Measurements from ENCODE around the gene PLXNA4.

The PLXNA4 gene

GRCh38 chr7:132532281-132532680, 44.0 kb downstream of the PLXNA4 start:
- no peaks in the 10 kb centered on the region for H3K9me3 ChIP-seq (ENCODE audit: control insufficient read depth, insufficient read depth, low read length)
- H3K27me3 ChIP-seq (ENCODE audit: control insufficient read depth, insufficient read depth, low read length) = 0 out of 2 replicates have a peak, but pooled peaks cover 7% of the 10 kb centered on the region
- no peak overlapping the region for H3K4me3 ChIP-seq (ENCODE audit: low read depth, low read length)
- no peaks in the 10 kb centered on the region for H3K36me3 ChIP-seq (ENCODE audit: control insufficient read depth, insufficient read depth, low read length)
- no peak overlapping the region for H3K27ac ChIP-seq (ENCODE audit: low read depth, low read length)
- H3K9ac ChIP-seq (ENCODE audit: low read depth, low read length) = no peak overlapping the region
- H3K4me1 ChIP-seq (ENCODE audit: control insufficient read depth, insufficient read depth, low read length) = peaks cover 10% of the 10 kb centered on the region

GRCh38 chr7:132531562-132531961, 44.7 kb downstream of the PLXNA4 start:
- Histone ChIP-seq H3K27me3 (ENCODE audit: control insufficient read depth, insufficient read depth, low read length) (0 out of 2 replicates have a peak, but pooled peaks cover 3% of the 10 kb centered on the region), H3K36me3 (ENCODE audit: control insufficient read depth, insufficient read depth, low read length) (no peaks in the 10 kb centered on the region), H3K4me3 (ENCODE audit: low read depth, low read length) (no peak overlapping the region), H3K9me3 (ENCODE audit: control insufficient read depth, insufficient read depth, low read length) (no peaks in the 10 kb centered on the region), H3K27ac (ENCODE audit: low read depth, low read length) (no peak overlapping the region), H3K4me1 (ENCODE audit: control insufficient read depth, insufficient read depth, low read length) (peaks cover 10% of the 10 kb centered on the region), H3K9ac (ENCODE audit: low read depth, low read length) (no peak overlapping the region)

- Histone ChIP-seq H3K27me3 (ENCODE audit: control insufficient read depth, insufficient read depth, low read length) (no peaks in the 10 kb centered on the region), H3K27ac (ENCODE audit: low read depth, low read length) (no peak overlapping the region), H3K4me1 (ENCODE audit: control insufficient read depth, insufficient read depth, low read length) (0 out of 2 replicates have a peak, but pooled peaks cover 4% of the 10 kb centered on the region)
Observed at GRCh38 chr7:132528695-132529094, 47.6 kb downstream of the PLXNA4 start.

GRCh38 chr7:132527467-132528410, 48.5 kb downstream of the PLXNA4 start:
- no peaks in the 10 kb centered on the region for H3K27me3 ChIP-seq (ENCODE audit: control insufficient read depth, insufficient read depth, low read length)
- no peaks in the 10 kb centered on the region for H3K36me3 ChIP-seq (ENCODE audit: control insufficient read depth, insufficient read depth, low read length)
- no peak overlapping the region for H3K9ac ChIP-seq (ENCODE audit: low read depth, low read length)
- no peak overlapping the region for H3K4me3 ChIP-seq (ENCODE audit: low read depth, low read length)
- no peaks in the 10 kb centered on the region for H3K4me1 ChIP-seq (ENCODE audit: control insufficient read depth, insufficient read depth, low read length)
- no peak overlapping the region for H3K27ac ChIP-seq (ENCODE audit: low read depth, low read length)
- H3K9me3 ChIP-seq (ENCODE audit: control insufficient read depth, insufficient read depth, low read length) = no peaks in the 10 kb centered on the region

More at GRCh38 chr7:132528695-132529094, 47.6 kb downstream of the PLXNA4 start:
- Histone ChIP-seq H3K36me3 (ENCODE audit: control insufficient read depth, insufficient read depth, low read length) (no peaks in the 10 kb centered on the region), H3K9ac (ENCODE audit: low read depth, low read length) (no peak overlapping the region), H3K9me3 (ENCODE audit: control insufficient read depth, insufficient read depth, low read length) (no peaks in the 10 kb centered on the region), H3K4me3 (ENCODE audit: low read depth, low read length) (no peak overlapping the region)

GRCh38 chr7:132526111-132526740, 50.0 kb downstream of the PLXNA4 start:
- no peaks in the 10 kb centered on the region for H3K36me3 ChIP-seq (ENCODE audit: control insufficient read depth, insufficient read depth, low read length)
- H3K4me1 ChIP-seq (ENCODE audit: control insufficient read depth, insufficient read depth, low read length) = no peaks in the 10 kb centered on the region
- H3K9ac ChIP-seq (ENCODE audit: low read depth, low read length) = no peak overlapping the region
- H3K27ac ChIP-seq (ENCODE audit: low read depth, low read length) = no peak overlapping the region
- H3K4me3 ChIP-seq (ENCODE audit: low read depth, low read length) = no peak overlapping the region
- H3K9me3 ChIP-seq (ENCODE audit: control insufficient read depth, insufficient read depth, low read length) = no peaks in the 10 kb centered on the region
- H3K27me3 ChIP-seq (ENCODE audit: control insufficient read depth, insufficient read depth, low read length) = no peaks in the 10 kb centered on the region

- Histone ChIP-seq H3K9ac (ENCODE audit: low read depth, low read length) (no peak overlapping the region), H3K27ac (ENCODE audit: low read depth, low read length) (no peak overlapping the region), H3K36me3 (ENCODE audit: control insufficient read depth, insufficient read depth, low read length) (no peaks in the 10 kb centered on the region), H3K9me3 (ENCODE audit: control insufficient read depth, insufficient read depth, low read length) (no peaks in the 10 kb centered on the region), H3K27me3 (ENCODE audit: control insufficient read depth, insufficient read depth, low read length) (no peaks in the 10 kb centered on the region), H3K4me1 (ENCODE audit: control insufficient read depth, insufficient read depth, low read length) (no peaks in the 10 kb centered on the region), H3K4me3 (ENCODE audit: low read depth, low read length) (no peak overlapping the region)
Observed at GRCh38 chr7:132521423-132521822, 54.8 kb downstream of the PLXNA4 start.

GRCh38 chr7:132520591-132521280, 55.5 kb downstream of the PLXNA4 start:
- Histone ChIP-seq H3K4me3 (ENCODE audit: low read depth, low read length) (no peak overlapping the region), H3K27ac (ENCODE audit: low read depth, low read length) (no peak overlapping the region), H3K36me3 (ENCODE audit: control insufficient read depth, insufficient read depth, low read length) (no peaks in the 10 kb centered on the region), H3K9me3 (ENCODE audit: control insufficient read depth, insufficient read depth, low read length) (no peaks in the 10 kb centered on the region), H3K9ac (ENCODE audit: low read depth, low read length) (no peak overlapping the region), H3K27me3 (ENCODE audit: control insufficient read depth, insufficient read depth, low read length) (no peaks in the 10 kb centered on the region), H3K4me1 (ENCODE audit: control insufficient read depth, insufficient read depth, low read length) (no peaks in the 10 kb centered on the region)

- H3K4me1 ChIP-seq (ENCODE audit: control insufficient read depth, insufficient read depth, low read length) = no peaks in the 10 kb centered on the region
- no peaks in the 10 kb centered on the region for H3K9me3 ChIP-seq (ENCODE audit: control insufficient read depth, insufficient read depth, low read length)
- H3K27me3 ChIP-seq (ENCODE audit: control insufficient read depth, insufficient read depth, low read length) = no peaks in the 10 kb centered on the region
- no peaks in the 10 kb centered on the region for H3K36me3 ChIP-seq (ENCODE audit: control insufficient read depth, insufficient read depth, low read length)
- H3K4me3 ChIP-seq (ENCODE audit: low read depth, low read length) = no peak overlapping the region
- no peak overlapping the region for H3K27ac ChIP-seq (ENCODE audit: low read depth, low read length)
- no peak overlapping the region for H3K9ac ChIP-seq (ENCODE audit: low read depth, low read length)
Observed at GRCh38 chr7:132519936-132520335, 56.3 kb downstream of the PLXNA4 start.

- H3K4me3 ChIP-seq (ENCODE audit: low read depth, low read length) = no peak overlapping the region
- no peaks in the 10 kb centered on the region for H3K27me3 ChIP-seq (ENCODE audit: control insufficient read depth, insufficient read depth, low read length)
- no peaks in the 10 kb centered on the region for H3K36me3 ChIP-seq (ENCODE audit: control insufficient read depth, insufficient read depth, low read length)
- no peaks in the 10 kb centered on the region for H3K9me3 ChIP-seq (ENCODE audit: control insufficient read depth, insufficient read depth, low read length)
- H3K9ac ChIP-seq (ENCODE audit: low read depth, low read length) = no peak overlapping the region
- H3K27ac ChIP-seq (ENCODE audit: low read depth, low read length) = no peak overlapping the region
- no peaks in the 10 kb centered on the region for H3K4me1 ChIP-seq (ENCODE audit: control insufficient read depth, insufficient read depth, low read length)
Observed at GRCh38 chr7:132518839-132519173, 57.5 kb downstream of the PLXNA4 start.

GRCh38 chr7:132518102-132518838, 58.0 kb downstream of the PLXNA4 start:
- Histone ChIP-seq H3K36me3 (ENCODE audit: control insufficient read depth, insufficient read depth, low read length) (no peaks in the 10 kb centered on the region), H3K4me3 (ENCODE audit: low read depth, low read length) (no peak overlapping the region), H3K4me1 (ENCODE audit: control insufficient read depth, insufficient read depth, low read length) (no peaks in the 10 kb centered on the region), H3K9me3 (ENCODE audit: control insufficient read depth, insufficient read depth, low read length) (no peaks in the 10 kb centered on the region), H3K27me3 (ENCODE audit: control insufficient read depth, insufficient read depth, low read length) (no peaks in the 10 kb centered on the region), H3K27ac (ENCODE audit: low read depth, low read length) (no peak overlapping the region), H3K9ac (ENCODE audit: low read depth, low read length) (no peak overlapping the region)
